Activated CD4-positive, alpha-beta T cell treated with anti-CD3 and anti-CD28 coated beads for 36 hours (primary cell): Measurements from ENCODE around the gene EPHB1. TPM values are rescaled to one million over a fixed set of nuclear protein-coding genes. Genes with fewer than 3 reads are reported as not detected.

ENCODE experiments used
- ATAC-seq: fragments of 200-7000 bp; cut with Tn5 transposase; one replicate; pipeline ENCODE4 v1.10.0; 2021; ENCODE audit warnings: mild to moderate bottlenecking, moderate library complexity
- CTCF ChIA-PET: fragments of 350-600 bp; sonication (Branson Sonifier 250); formaldehyde crosslinking; loops from one replicate; lab custom pipeline; 2021; ENCODE audit warnings: antibody characterized with exemption; lab: Charles Lee
- POLR2A ChIA-PET: fragments of 350-600 bp; sonication (Branson Sonifier 250); formaldehyde crosslinking; loops from one replicate; lab custom pipeline; 2021; ENCODE audit warnings: antibody characterized with exemption, inconsistent platforms; lab: Charles Lee
- DNase-seq: peaks from one replicate; pipeline ENCODE4 v3.0.0-alpha.2; 2020
- H3K27ac Mint-ChIP-seq: one replicate; pipeline ENCODE4 v1.8.0; 2021; ENCODE audit warnings: mixed read lengths
- H3K27me3 Mint-ChIP-seq: one replicate; pipeline ENCODE4 v1.8.0; 2021; ENCODE audit warnings: mixed read lengths
- H3K36me3 Mint-ChIP-seq: one replicate; pipeline ENCODE4 v1.8.0; 2021; ENCODE audit warnings: low read depth, mixed read lengths
- H3K4me1 Mint-ChIP-seq: one replicate; pipeline ENCODE4 v1.8.0; 2021; ENCODE audit warnings: mixed read lengths
- H3K4me3 Mint-ChIP-seq: one replicate; pipeline ENCODE4 v1.8.0; 2021; ENCODE audit warnings: mild to moderate bottlenecking, moderate library complexity, mixed read lengths
- H3K9me3 Mint-ChIP-seq: one replicate; pipeline ENCODE4 v1.8.0; 2021; ENCODE audit warnings: low read depth, mixed read lengths
- intact Hi-C, 2 experiments: fragments of 100-400 bp; cut with DNase I in 1 of 2; cut with micrococcal nuclease in 1 of 2; formaldehyde crosslinking; loops; one replicate each; pipeline versions ENCODE4 v1.14.2 to v1.15.1; 2022 to 2024; cut with DNase I, micrococcal nuclease
- total RNA-seq, 2 experiments: library from RNA; stranded (reverse); gene quantifications; one replicate each; pipeline ENCODE4 v1.2.3, GENCODE V29; 2021

EPHB1 gene
- total RNA-seq, 2 experiments from 2014 or later = 0.60 to 0.98 TPM

- Mint-ChIP-seq H3K9me3 (no peaks in the 10 kb centered on the region), H3K36me3 (no peaks in the 10 kb centered on the region), H3K27me3 (peaks cover 39% of the 10 kb centered on the region), H3K4me1 (peaks cover 17% of the 10 kb centered on the region), H3K4me3 (no peak overlapping the region), H3K27ac (no peak overlapping the region)
- intact Hi-C loops = loop anchor here in 1 of 2 experiments (5.0 kb wide), 1 partner anchor 1244 kb away; no protein-coding TSS in a partner anchor
- ChIA-PET CTCF (interaction anchor here (1.2 kb wide), 1 partner anchor 46 kb away, joined by 4 read pairs; no protein-coding TSS in a partner anchor), POLR2A (no interaction called here)
- ATAC-seq = no peak
- no peak for DNase-seq
These were observed 2.8 kb downstream of the EPHB1 start for GRCh38 chr3:134797741-134798451.

GRCh38 chr3:134798681-134799311, 3.7 kb downstream of the EPHB1 start:
- Mint-ChIP-seq H3K27me3 (peaks cover 32% of the 10 kb centered on the region), H3K36me3 (no peaks in the 10 kb centered on the region), H3K4me1 (peaks cover 25% of the 10 kb centered on the region), H3K27ac (no peak overlapping the region), H3K9me3 (no peaks in the 10 kb centered on the region), H3K4me3 (no peak overlapping the region)
- ATAC-seq (no peak), DNase-seq (no peak)
- POLR2A ChIA-PET = no interaction called here
- CTCF ChIA-PET = interaction anchor here (1.2 kb wide), 1 partner anchor 45 kb away, joined by 4 read pairs; no protein-coding TSS in a partner anchor
- intact Hi-C loops = loop anchor here in 1 of 2 experiments (5.0 kb wide), 1 partner anchor 1244 kb away; no protein-coding TSS in a partner anchor

- no peak overlapping the region for H3K27ac Mint-ChIP-seq
- CTCF ChIA-PET = interaction anchor here (1.3 kb wide), 1 partner anchor 8 kb away, joined by 4 read pairs; no protein-coding TSS in a partner anchor
- peaks cover 28% of the 10 kb centered on the region for H3K4me1 Mint-ChIP-seq
- peaks cover 30% of the 10 kb centered on the region for H3K27me3 Mint-ChIP-seq
- intact Hi-C loops = loop anchor here in 1 of 2 experiments (5.0 kb wide), 1 partner anchor 1243 kb away; no protein-coding TSS in a partner anchor
- ATAC-seq (no peak), DNase-seq (no peak)
- H3K4me3 Mint-ChIP-seq = no peak overlapping the region
- no peaks in the 10 kb centered on the region for H3K36me3 Mint-ChIP-seq
- no peaks in the 10 kb centered on the region for H3K9me3 Mint-ChIP-seq
- POLR2A ChIA-PET = no interaction called here
These were observed 4.3 kb downstream of the EPHB1 start for GRCh38 chr3:134799393-134799792.

GRCh38 chr3:134801204-134801958, 6.3 kb downstream of the EPHB1 start:
- Mint-ChIP-seq H3K27me3 (peaks cover 26% of the 10 kb centered on the region), H3K9me3 (no peaks in the 10 kb centered on the region), H3K27ac (peak overlapping the region; percentile 7), H3K36me3 (no peaks in the 10 kb centered on the region), H3K4me1 (peaks cover 27% of the 10 kb centered on the region), H3K4me3 (no peak overlapping the region)
- no peak for ATAC-seq
- intact Hi-C loops = no loop called here
- POLR2A ChIA-PET = no interaction called here
- CTCF ChIA-PET = no interaction called here
- no peak for DNase-seq

- intact Hi-C loops = loop anchor here in 1 of 2 experiments (1.0 kb wide), 1 partner anchor 128 kb away; no protein-coding TSS in a partner anchor
- Mint-ChIP-seq H3K9me3 (no peaks in the 10 kb centered on the region), H3K4me3 (no peak overlapping the region), H3K27me3 (peaks cover 22% of the 10 kb centered on the region), H3K36me3 (no peaks in the 10 kb centered on the region), H3K27ac (peak overlapping the region; percentile 48), H3K4me1 (peaks cover 25% of the 10 kb centered on the region)
- ChIA-PET CTCF (no interaction called here), POLR2A (no interaction called here)
- ATAC-seq (peak; percentile 74), DNase-seq (no peak)
These were observed 7.5 kb downstream of the EPHB1 start for GRCh38 chr3:134802428-134803050.

GRCh38 chr3:134803051-134803505, 8.0 kb downstream of the EPHB1 start:
- POLR2A ChIA-PET = no interaction called here

GRCh38 chr3:134803652-134804051, 8.6 kb downstream of the EPHB1 start:
- ATAC-seq (no peak), DNase-seq (no peak)
- intact Hi-C loops = no loop called here
- Mint-ChIP-seq H3K27me3 (peaks cover 12% of the 10 kb centered on the region), H3K36me3 (no peaks in the 10 kb centered on the region), H3K27ac (peak overlapping the region; percentile 26), H3K4me1 (peaks cover 28% of the 10 kb centered on the region), H3K4me3 (no peak overlapping the region), H3K9me3 (no peaks in the 10 kb centered on the region)
- ChIA-PET POLR2A (no interaction called here), CTCF (interaction anchor here (0.6 to 1.2 kb wide), 2 partner anchors 9 to 42 kb away, joined by 3 read pairs; partner anchors contain the start of gene EPHB1)

More at GRCh38 chr3:134803051-134803505, 8.0 kb downstream of the EPHB1 start:
- no peaks in the 10 kb centered on the region for H3K36me3 Mint-ChIP-seq
- CTCF ChIA-PET = no interaction called here
- peak overlapping the region; percentile 44 for H3K27ac Mint-ChIP-seq
- intact Hi-C loops = no loop called here
- H3K4me3 Mint-ChIP-seq = no peak overlapping the region
- no peaks in the 10 kb centered on the region for H3K9me3 Mint-ChIP-seq
- peaks cover 16% of the 10 kb centered on the region for H3K27me3 Mint-ChIP-seq
- DNase-seq (peak; percentile 71), ATAC-seq (peak; percentile 90)
- H3K4me1 Mint-ChIP-seq = peaks cover 25% of the 10 kb centered on the region

- Mint-ChIP-seq H3K9me3 (no peaks in the 10 kb centered on the region), H3K27ac (no peak overlapping the region), H3K4me1 (peaks cover 38% of the 10 kb centered on the region), H3K27me3 (peaks cover 7% of the 10 kb centered on the region), H3K36me3 (no peaks in the 10 kb centered on the region), H3K4me3 (no peak overlapping the region)
- intact Hi-C loops = no loop called here
- no peak for ATAC-seq
- CTCF ChIA-PET = interaction anchor here (0.5 to 1.2 kb wide), 2 partner anchors 10 to 957 kb away, joined by 3 to 4 read pairs; partner anchors contain the start of gene EPHB1
- no peak for DNase-seq
- POLR2A ChIA-PET = no interaction called here
These were observed 9.7 kb downstream of the EPHB1 start for GRCh38 chr3:134804508-134805480.

- H3K4me3 Mint-ChIP-seq = no peak overlapping the region
- ChIA-PET POLR2A (no interaction called here), CTCF (no interaction called here)
- peaks cover 35% of the 10 kb centered on the region for H3K4me1 Mint-ChIP-seq
- no peak overlapping the region for H3K27ac Mint-ChIP-seq
- intact Hi-C loops = no loop called here
- H3K9me3 Mint-ChIP-seq = no peaks in the 10 kb centered on the region
- no peak for DNase-seq
- H3K27me3 Mint-ChIP-seq = peaks cover 6% of the 10 kb centered on the region
- no peak for ATAC-seq
- H3K36me3 Mint-ChIP-seq = no peaks in the 10 kb centered on the region
These were observed 12.1 kb downstream of the EPHB1 start for GRCh38 chr3:134807189-134807588.

- CTCF ChIA-PET = no interaction called here
- DNase-seq (no peak), ATAC-seq (peak; percentile 56)
- Mint-ChIP-seq H3K4me3 (no peak overlapping the region), H3K27me3 (peaks cover 6% of the 10 kb centered on the region), H3K4me1 (peaks cover 19% of the 10 kb centered on the region), H3K9me3 (no peaks in the 10 kb centered on the region), H3K36me3 (no peaks in the 10 kb centered on the region), H3K27ac (no peak overlapping the region)
- POLR2A ChIA-PET = no interaction called here
- intact Hi-C loops = no loop called here
These were observed 13.8 kb downstream of the EPHB1 start for GRCh38 chr3:134808835-134809234.
